ENCODE results near the gene IFT22.

DNA sequence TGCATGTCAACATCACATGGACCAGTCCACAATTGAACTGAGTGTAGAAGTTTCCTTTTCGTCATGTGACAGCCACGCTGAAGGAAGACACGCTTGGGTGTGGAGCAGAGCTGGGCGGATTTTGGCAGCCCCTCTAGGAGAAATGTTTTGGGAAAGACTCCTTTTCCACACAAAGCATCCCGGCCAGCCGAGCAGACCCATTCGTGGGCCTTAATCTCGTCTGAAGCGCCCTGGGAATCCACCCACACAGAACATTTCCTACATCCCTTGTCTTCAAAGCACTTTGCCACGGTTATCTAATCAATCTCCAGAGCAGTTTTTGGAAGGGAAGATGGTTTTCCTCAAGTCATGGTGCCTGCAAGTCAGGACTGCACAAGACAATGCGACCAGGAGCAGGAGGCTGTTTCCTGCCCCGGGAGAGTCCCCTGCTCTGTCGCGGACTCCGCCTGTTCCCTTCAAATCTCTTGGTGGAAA lies 8.4 kb upstream of the IFT22 start:
- TF ChIP-seq GATA2 (IDR thresholded peaks at IDR 0.05; ENCODE audit: low read depth, low read length), result 0 out of 2 replicates have a peak, but pooled peaks have one; percentile 49
- peak; percentile 15; the same call in 1 of the 2 replicates for TF ChIP-seq GATA3 (IDR thresholded peaks at IDR 0.05; ENCODE audit: low read depth, low read length)
